DND-41 (cell line): ENCODE measurements around the gene STK24.

Experiments used
- ATAC-seq: fragments of 200-7000 bp; cut with Tn5 transposase; 3 replicates; pipeline ENCODE4 v1.9.1; 2021; ENCODE audit warnings: low read depth; ENCODE audit not compliant: insufficient read depth
- DNase-seq: peaks from one replicate; pipeline ENCODE4 v3.0.0-alpha.2; 2020
- H2AFZ ChIP-seq: 2 replicates; pipeline ENCODE4 v1.6.0; 2012; ENCODE audit warnings: low read depth, low read length
- H3K27ac ChIP-seq: 2 replicates; pipeline ENCODE4 v1.5.1; 2012; ENCODE audit warnings: low read length, inconsistent platforms
- H3K27me3 ChIP-seq: fragments of 200-600 bp; sonication (generic); 2 replicates; pipeline ENCODE4 v1.6.0; 2012; ENCODE audit warnings: low read length, mild to moderate bottlenecking, inconsistent platforms; ENCODE audit not compliant: insufficient read depth, poor library complexity
- H3K36me3 ChIP-seq: 2 replicates; pipeline ENCODE4 v1.5.1; 2012; ENCODE audit warnings: low read length, inconsistent platforms; ENCODE audit not compliant: insufficient read depth
- H3K4me1 ChIP-seq: 2 replicates; pipeline ENCODE4 v1.5.1; 2012; ENCODE audit warnings: mild to moderate bottlenecking, low read length; ENCODE audit not compliant: insufficient read depth
- H3K4me2 ChIP-seq: 2 replicates; pipeline ENCODE4 v1.6.0; 2012; ENCODE audit warnings: mild to moderate bottlenecking, moderate library complexity, low read length, inconsistent platforms; ENCODE audit not compliant: insufficient read depth
- H3K4me3 ChIP-seq, 2 experiments: fragments of 200-600 bp in 1 of 2; shearing (Covaris generic) in 1 of 2; 2 replicates each; pipeline ENCODE4 v1.5.1; 2012 to 2016; ENCODE audit warnings: inconsistent platforms in 2 of 2, low read length in 2 of 2, mild to moderate bottlenecking in 2 of 2, low read depth in 1 of 2, moderate library complexity in 1 of 2
- H3K79me2 ChIP-seq: 2 replicates; pipeline ENCODE4 v1.6.0; 2012; ENCODE audit warnings: low read length, inconsistent platforms; ENCODE audit not compliant: insufficient read depth
- H3K9ac ChIP-seq: 2 replicates; pipeline ENCODE4 v1.6.0; 2012; ENCODE audit warnings: low read depth, mild to moderate bottlenecking, inconsistent platforms, low read length, moderate library complexity
- H3K9me3 ChIP-seq: 2 replicates; pipeline ENCODE4 v1.5.1; 2012; ENCODE audit warnings: low read length, moderate library complexity, mild to moderate bottlenecking, inconsistent platforms; ENCODE audit not compliant: insufficient read depth, severe bottlenecking
- H4K20me1 ChIP-seq: 2 replicates; pipeline ENCODE4 v1.6.0; 2012; ENCODE audit warnings: low read length; ENCODE audit not compliant: insufficient read depth
- EZH2 ChIP-seq: IDR thresholded peaks from 3 replicates; pipeline ENCODE4 v1.6.1; 2012; ENCODE audit warnings: borderline replicate concordance, low read depth, mild to moderate bottlenecking, moderate library complexity, low read length, inconsistent platforms; ENCODE audit not compliant: severe bottlenecking
- TF ChIP-seq, protein P1 (sequence below): IDR thresholded peaks from 2 replicates; pipeline ENCODE4 v1.5.1; 2012; ENCODE audit warnings: borderline replicate concordance, low read length, moderate library complexity, mild to moderate bottlenecking; ENCODE audit not compliant: poor library complexity, severe bottlenecking; ENCODE audit errors: extremely low read depth

STK24 gene

DNA sequence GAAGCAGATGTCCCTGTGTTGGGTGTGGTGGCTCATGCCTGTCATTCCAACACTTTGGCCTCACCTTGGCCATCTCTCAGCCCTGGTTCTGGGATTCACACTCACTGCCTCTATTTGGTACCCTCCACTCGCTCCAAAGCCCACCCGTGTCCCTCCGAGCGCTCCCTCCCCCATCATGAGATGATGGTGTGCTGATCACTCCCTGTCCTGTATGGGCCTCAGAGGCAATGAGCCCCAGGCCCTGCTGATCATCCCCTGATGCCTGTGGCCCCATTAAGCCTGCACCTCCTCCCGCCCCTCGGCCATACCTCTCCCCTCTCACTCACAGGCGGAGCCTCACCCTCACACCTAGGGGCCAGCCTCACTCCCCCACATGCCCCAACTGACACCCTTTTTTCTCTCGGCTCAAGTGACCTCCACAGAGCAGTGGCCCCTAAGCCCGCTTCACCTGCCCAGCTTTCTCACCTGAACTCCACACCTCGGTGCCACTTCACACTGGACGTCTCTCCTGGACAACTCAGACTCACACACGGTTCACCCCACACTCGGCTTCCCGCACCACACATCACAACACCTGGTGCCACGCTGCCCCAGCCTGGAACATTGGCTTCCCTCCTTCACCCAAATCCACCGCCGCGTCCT, 114.5 kb downstream of the STK24 start:
- ATAC-seq (no peak), DNase-seq (no peak)
- H2AFZ ChIP-seq: no peak overlapping the region
- no peak overlapping the region for H3K27ac ChIP-seq
- H3K4me2 ChIP-seq: no peak overlapping the region
- H3K4me3 ChIP-seq: no peak overlapping the region
- TF ChIP-seq, protein P1, sequence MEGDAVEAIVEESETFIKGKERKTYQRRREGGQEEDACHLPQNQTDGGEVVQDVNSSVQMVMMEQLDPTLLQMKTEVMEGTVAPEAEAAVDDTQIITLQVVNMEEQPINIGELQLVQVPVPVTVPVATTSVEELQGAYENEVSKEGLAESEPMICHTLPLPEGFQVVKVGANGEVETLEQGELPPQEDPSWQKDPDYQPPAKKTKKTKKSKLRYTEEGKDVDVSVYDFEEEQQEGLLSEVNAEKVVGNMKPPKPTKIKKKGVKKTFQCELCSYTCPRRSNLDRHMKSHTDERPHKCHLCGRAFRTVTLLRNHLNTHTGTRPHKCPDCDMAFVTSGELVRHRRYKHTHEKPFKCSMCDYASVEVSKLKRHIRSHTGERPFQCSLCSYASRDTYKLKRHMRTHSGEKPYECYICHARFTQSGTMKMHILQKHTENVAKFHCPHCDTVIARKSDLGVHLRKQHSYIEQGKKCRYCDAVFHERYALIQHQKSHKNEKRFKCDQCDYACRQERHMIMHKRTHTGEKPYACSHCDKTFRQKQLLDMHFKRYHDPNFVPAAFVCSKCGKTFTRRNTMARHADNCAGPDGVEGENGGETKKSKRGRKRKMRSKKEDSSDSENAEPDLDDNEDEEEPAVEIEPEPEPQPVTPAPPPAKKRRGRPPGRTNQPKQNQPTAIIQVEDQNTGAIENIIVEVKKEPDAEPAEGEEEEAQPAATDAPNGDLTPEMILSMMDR: no peak
- TF ChIP-seq EZH2: no peak
- peaks cover 38% of the 10 kb centered on the region for H4K20me1 ChIP-seq
- H3K27me3 ChIP-seq: no peaks in the 10 kb centered on the region
- no peak overlapping the region for H3K9ac ChIP-seq
- no peaks in the 10 kb centered on the region for H3K4me1 ChIP-seq
- H3K79me2 ChIP-seq: peaks cover 20% of the 10 kb centered on the region
- no peaks in the 10 kb centered on the region for H3K9me3 ChIP-seq
- H3K36me3 ChIP-seq: peaks cover 92% of the 10 kb centered on the region

DNA sequence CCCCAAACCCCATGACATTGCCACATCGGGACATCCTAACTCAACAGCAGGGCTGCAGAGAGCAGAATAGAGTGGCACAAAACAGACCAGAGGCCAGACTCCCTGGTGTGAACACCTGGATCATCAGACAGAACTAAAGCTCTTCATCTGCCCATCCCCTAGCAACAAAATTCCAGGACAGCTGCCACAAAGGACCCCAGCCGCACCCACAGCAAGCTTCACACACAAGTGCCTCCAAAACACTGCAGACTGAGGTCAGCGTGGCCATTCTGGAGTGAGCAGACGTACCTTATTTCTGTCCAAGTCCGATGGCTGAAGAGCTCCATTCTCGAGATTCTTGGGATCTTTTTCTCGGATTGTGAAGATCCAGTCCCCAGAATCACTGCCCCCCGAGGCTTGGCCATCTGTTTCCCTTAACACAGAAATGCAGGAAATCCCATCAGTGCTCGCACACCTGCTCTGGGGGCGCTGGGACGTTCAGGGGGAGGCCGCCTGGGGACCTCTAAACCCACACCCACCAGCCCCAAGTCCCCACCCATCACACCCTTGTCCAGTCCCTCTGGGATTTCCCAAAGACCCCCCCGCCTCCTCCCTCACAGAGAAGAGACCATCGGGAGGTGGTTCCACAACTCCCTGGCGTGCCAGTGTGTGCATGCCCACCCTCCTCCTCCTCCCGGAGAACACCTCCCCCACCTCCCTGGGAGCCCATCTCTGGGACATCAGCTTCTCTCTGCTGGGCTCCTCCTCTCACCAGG, 115.2 kb downstream of the STK24 start:
- TF ChIP-seq, protein P1: no peak
- no peak for TF ChIP-seq EZH2
- DNase-seq (no peak), ATAC-seq (no peak)
- Histone ChIP-seq H3K36me3 (peaks cover 93% of the 10 kb centered on the region), H3K4me2 (no peak overlapping the region), H3K4me3 (no peak overlapping the region), H3K9ac (no peak overlapping the region), H2AFZ (no peak overlapping the region), H3K27me3 (no peaks in the 10 kb centered on the region), H3K9me3 (no peaks in the 10 kb centered on the region), H3K27ac (no peak overlapping the region), H4K20me1 (peaks cover 38% of the 10 kb centered on the region), H3K79me2 (peaks cover 19% of the 10 kb centered on the region), H3K4me1 (no peaks in the 10 kb centered on the region)

DNA sequence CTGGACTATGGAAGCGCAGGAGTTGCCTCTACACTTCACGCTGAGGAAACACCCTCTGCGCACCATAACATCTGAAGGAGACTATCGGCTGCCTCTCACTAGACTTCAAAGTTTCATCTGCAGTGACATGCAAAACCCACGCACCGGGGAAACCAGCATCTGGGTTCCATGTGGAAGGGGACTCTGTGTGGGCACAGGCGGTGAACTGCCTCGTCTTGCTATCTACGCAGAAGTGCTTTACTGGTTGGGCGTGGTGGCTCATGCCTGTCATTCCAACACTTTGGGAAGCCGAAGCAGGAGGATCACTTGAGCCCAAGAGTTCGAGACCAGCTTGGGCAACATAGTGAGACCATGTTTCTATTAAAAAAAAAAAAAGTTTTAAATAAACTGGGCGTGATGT, 116.4 kb downstream of the STK24 start:
- no peak overlapping the region for H3K4me3 ChIP-seq
- peaks cover 93% of the 10 kb centered on the region for H3K36me3 ChIP-seq
- no peaks in the 10 kb centered on the region for H3K9me3 ChIP-seq
- H3K9ac ChIP-seq: no peak overlapping the region
- DNase-seq (no peak), ATAC-seq (no peak)
- H3K79me2 ChIP-seq: peaks cover 16% of the 10 kb centered on the region
- no peak overlapping the region for H3K27ac ChIP-seq
- H2AFZ ChIP-seq: no peak overlapping the region
- H4K20me1 ChIP-seq: peaks cover 38% of the 10 kb centered on the region
- no peaks in the 10 kb centered on the region for H3K27me3 ChIP-seq
- no peaks in the 10 kb centered on the region for H3K4me1 ChIP-seq
- H3K4me2 ChIP-seq: no peak overlapping the region
- TF ChIP-seq, protein P1: no peak
- no peak for TF ChIP-seq EZH2
